ENCODE results near the gene RPS24.
"Not testable (repeated sequence)": the region's sequence is repeated elsewhere in the genome, so short reads cannot be mapped to it uniquely, and the experiment has no call there.

The RPS24 gene

DNA sequence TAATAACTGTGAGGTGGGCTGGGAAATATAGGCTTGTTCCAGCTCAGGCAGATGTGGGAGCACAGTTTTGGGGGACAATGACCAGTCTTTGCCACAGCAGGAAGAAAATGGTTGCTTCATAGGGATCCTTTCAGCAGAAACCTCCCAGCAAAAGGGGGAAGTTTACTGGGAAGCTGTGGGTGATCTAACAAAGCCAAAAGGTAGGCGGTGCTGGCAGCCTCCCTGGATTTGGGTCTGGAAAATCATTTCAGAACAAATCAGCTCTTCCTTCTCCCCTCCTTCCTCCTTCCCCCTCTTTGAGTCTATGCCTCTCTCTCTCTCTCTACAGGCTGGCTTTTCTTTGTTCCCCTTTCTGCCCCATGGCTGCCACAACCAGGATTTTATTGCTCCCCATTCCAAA is 16.2 kb downstream of the RPS24 start:
- no peak for DNase-seq (ENCODE audit: extremely low read depth, low read depth)
- TF ChIP-seq, protein P1, sequence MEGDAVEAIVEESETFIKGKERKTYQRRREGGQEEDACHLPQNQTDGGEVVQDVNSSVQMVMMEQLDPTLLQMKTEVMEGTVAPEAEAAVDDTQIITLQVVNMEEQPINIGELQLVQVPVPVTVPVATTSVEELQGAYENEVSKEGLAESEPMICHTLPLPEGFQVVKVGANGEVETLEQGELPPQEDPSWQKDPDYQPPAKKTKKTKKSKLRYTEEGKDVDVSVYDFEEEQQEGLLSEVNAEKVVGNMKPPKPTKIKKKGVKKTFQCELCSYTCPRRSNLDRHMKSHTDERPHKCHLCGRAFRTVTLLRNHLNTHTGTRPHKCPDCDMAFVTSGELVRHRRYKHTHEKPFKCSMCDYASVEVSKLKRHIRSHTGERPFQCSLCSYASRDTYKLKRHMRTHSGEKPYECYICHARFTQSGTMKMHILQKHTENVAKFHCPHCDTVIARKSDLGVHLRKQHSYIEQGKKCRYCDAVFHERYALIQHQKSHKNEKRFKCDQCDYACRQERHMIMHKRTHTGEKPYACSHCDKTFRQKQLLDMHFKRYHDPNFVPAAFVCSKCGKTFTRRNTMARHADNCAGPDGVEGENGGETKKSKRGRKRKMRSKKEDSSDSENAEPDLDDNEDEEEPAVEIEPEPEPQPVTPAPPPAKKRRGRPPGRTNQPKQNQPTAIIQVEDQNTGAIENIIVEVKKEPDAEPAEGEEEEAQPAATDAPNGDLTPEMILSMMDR (IDR thresholded peaks at IDR 0.05; ENCODE audit: low read depth, low read length, missing control alignments), result no peak
- H3K4me3 ChIP-seq (replicated peaks; ENCODE audit: low read depth, low read length), result no peak overlapping the region

DNA sequence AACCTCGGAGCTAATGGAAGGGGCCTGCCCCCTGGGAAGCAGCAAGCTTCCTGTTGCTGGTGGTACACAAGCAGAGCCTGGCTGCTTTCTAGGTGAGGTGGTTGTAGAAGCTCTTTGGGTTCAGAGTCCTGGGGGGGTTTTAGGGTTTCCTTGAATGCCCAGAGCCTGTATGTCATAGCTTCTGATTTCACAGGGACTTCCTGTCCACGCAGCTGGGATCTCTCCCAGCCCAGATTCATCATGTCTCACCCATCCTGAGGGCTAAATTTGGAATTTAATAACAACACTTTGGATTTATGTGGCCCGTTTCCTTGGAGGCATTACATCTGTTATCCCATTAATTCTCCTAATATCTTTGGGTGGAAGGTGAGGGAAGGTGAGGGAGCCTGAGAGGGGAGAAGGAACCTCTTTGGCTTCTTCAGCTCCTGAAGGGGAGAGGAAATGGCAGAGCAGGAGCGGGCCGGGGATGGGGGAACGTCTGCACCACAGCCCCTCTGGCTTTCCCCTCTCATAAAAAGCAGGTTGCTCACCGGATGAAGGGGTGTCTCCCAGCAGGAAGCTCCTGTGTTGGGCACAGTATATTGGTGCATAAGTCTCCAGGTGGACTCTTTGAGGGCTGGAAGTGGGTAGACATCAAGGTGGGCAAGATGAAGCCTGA is 19.7 kb downstream of the RPS24 start:
- DNase-seq (ENCODE audit: extremely low read depth, low read depth), result no peak
- TF ChIP-seq, protein P1 (IDR thresholded peaks at IDR 0.05; ENCODE audit: low read depth, low read length, missing control alignments), result no peak
- H3K4me3 ChIP-seq (replicated peaks; ENCODE audit: low read depth, low read length), result no peak overlapping the region

GRCh38 chr10:78058562-78058961 is 24.9 kb downstream of the RPS24 start:
- DNase-seq (ENCODE audit: extremely low read depth, low read depth), result no peak
- no peak overlapping the region for H3K4me3 ChIP-seq (replicated peaks; ENCODE audit: low read depth, low read length)
- TF ChIP-seq, protein P1 (IDR thresholded peaks at IDR 0.05; ENCODE audit: low read depth, low read length, missing control alignments), result no peak

- TF ChIP-seq, protein P1 (IDR thresholded peaks at IDR 0.05; ENCODE audit: low read depth, low read length, missing control alignments), result no peak
- no peak for DNase-seq (ENCODE audit: extremely low read depth, low read depth)
- H3K4me3 ChIP-seq (replicated peaks; ENCODE audit: low read depth, low read length), result no peak overlapping the region
Observed at GRCh38 chr10:78059906-78060702, 26.4 kb downstream of the RPS24 start.

DNA sequence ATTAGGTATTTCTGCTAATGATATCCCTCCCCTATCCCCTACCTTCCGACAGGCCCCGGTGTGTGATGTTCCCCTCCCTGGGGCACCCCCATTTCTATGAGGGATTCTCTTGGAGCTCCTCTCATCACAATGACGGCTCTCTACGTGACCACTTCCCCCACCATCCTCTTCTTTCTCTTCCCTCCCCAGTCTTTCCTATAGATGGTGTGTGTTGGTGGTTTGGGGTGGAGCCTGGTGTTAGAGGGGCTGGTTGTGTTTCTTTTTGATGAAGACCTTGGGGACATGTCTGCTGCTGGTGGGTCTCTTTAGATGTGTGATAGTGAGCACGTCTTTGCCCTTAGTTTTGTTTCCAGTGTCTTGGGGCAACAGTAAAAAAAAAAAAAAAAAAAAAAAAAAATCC is 28.6 kb downstream of the RPS24 start:
- TF ChIP-seq, protein P1 (IDR thresholded peaks at IDR 0.05; ENCODE audit: low read depth, low read length, missing control alignments), result no peak
- DNase-seq (ENCODE audit: extremely low read depth, low read depth), result no peak
- no peak overlapping the region for H3K4me3 ChIP-seq (replicated peaks; ENCODE audit: low read depth, low read length)

GRCh38 chr10:78063236-78063635 is 29.6 kb downstream of the RPS24 start:
- no peak overlapping the region for H3K4me3 ChIP-seq (replicated peaks; ENCODE audit: low read depth, low read length)
- DNase-seq (ENCODE audit: extremely low read depth, low read depth), result no peak
- TF ChIP-seq, protein P1 (IDR thresholded peaks at IDR 0.05; ENCODE audit: low read depth, low read length, missing control alignments), result no peak

- DNase-seq (ENCODE audit: extremely low read depth, low read depth); H3K4me3 ChIP-seq (replicated peaks; ENCODE audit: low read depth, low read length): not testable (repeated sequence)
Observed at GRCh38 chr10:78064919-78065318, 31.3 kb downstream of the RPS24 start.
